GM18861 (cell line): ENCODE data around the gene HRG.

Experiments
- ATAC-seq: cut with Tn5 transposase; IDR thresholded peaks from one replicate; pipeline ENCODE4 v1.9.1; 2021; ENCODE audit not compliant: unreplicated experiment

Gene HRG

GRCh38 chr3:186636536-186636935 is 29.3 kb upstream of the HRG start:
- ATAC-seq: no peak

- ATAC-seq: no peak
Measured at GRCh38 chr3:186637686-186638085, 28.1 kb upstream of the HRG start.

GRCh38 chr3:186638259-186638658 is 27.6 kb upstream of the HRG start:
- no peak for ATAC-seq

GRCh38 chr3:186639778-186640472 is 25.9 kb upstream of the HRG start, which contains the start of gene FETUB:
Gene FETUB (plus strand): TSS chr3:186640399. CDS start chr3:186640461, 62 bp downstream.
- no peak for ATAC-seq

- ATAC-seq: no peak
Measured at GRCh38 chr3:186640473-186640818, 25.4 kb upstream of the HRG start.

GRCh38 chr3:186640929-186641328 is 24.9 kb upstream of the HRG start:
- ATAC-seq: no peak

GRCh38 chr3:186642014-186642413 is 23.8 kb upstream of the HRG start:
- no peak for ATAC-seq

GRCh38 chr3:186643493-186643892 is 22.3 kb upstream of the HRG start:
- ATAC-seq: no peak

GRCh38 chr3:186644683-186645082 is 21.1 kb upstream of the HRG start:
- ATAC-seq: no peak

GRCh38 chr3:186646106-186646505 is 19.7 kb upstream of the HRG start:
- no peak for ATAC-seq

GRCh38 chr3:186646841-186647240 is 19.0 kb upstream of the HRG start:
- no peak for ATAC-seq

- no peak for ATAC-seq
Measured at GRCh38 chr3:186648851-186649250, 17.0 kb upstream of the HRG start.

GRCh38 chr3:186651678-186652215 is 14.1 kb upstream of the HRG start:
- no peak for ATAC-seq

GRCh38 chr3:186653080-186653707 is 12.6 kb upstream of the HRG start:
- peak; percentile 96 for ATAC-seq

- ATAC-seq: no peak
Measured at GRCh38 chr3:186653984-186654383, 11.8 kb upstream of the HRG start.

- ATAC-seq: no peak
Measured at GRCh38 chr3:186663361-186664118, 2.3 kb upstream of the HRG start.

- ATAC-seq: no peak
Measured at GRCh38 chr3:186664119-186664495, 1.7 kb upstream of the HRG start.

- no peak for ATAC-seq
Measured at GRCh38 chr3:186664506-186664905, 1.3 kb upstream of the HRG start.

- no peak for ATAC-seq
Measured at GRCh38 chr3:186668426-186668825, 2.6 kb downstream of the HRG start.

- no peak for ATAC-seq
Measured at GRCh38 chr3:186669378-186670084, 3.7 kb downstream of the HRG start.

GRCh38 chr3:186670155-186670554 is 4.3 kb downstream of the HRG start:
- ATAC-seq: no peak
